Measurements from ENCODE around the gene EIF4EBP2.

DNA sequence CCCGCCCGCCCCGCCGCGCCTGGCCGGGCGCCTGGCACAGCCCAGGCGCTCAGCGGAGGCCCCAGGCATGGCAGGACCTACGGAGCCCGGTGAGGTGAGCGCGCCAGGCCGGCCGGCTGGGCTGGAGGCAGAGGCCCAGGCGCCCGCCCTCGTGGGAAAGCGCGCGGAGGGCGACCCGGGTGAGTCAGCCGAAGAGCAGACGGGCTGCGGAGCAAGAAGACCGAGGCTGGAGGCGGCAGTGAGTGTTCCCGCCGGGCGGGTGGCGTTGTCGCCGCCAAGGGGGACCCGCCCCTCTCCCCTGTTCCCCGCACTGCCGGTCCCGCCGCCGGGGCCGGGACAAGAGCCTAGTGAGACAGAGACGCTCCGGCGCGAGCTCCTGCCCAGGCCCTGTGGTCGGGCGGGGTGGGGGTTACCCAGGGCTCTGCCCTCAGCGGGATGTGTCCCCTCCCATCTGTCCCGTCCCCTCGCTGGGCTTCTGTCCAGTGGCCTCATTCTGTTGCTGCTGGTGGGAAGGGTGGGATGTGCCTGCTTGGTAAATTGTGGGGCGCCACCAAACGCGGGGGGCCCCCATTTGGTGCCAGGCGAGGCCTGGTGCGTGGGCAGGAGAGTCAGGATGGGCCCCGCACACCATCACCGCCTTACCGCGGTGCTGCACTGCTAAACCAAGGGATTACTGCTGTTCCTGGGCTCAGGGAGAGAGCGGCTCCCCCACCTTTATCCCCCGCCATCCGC, 54.5 kb downstream of the EIF4EBP2 start:
- TF ChIP-seq EGR1 (IDR thresholded peaks at IDR 0.05; ENCODE audit: low read depth in 2 of 2): no peak
- no peak for TF ChIP-seq JUND (IDR thresholded peaks at IDR 0.05)
- TF ChIP-seq, protein P1, sequence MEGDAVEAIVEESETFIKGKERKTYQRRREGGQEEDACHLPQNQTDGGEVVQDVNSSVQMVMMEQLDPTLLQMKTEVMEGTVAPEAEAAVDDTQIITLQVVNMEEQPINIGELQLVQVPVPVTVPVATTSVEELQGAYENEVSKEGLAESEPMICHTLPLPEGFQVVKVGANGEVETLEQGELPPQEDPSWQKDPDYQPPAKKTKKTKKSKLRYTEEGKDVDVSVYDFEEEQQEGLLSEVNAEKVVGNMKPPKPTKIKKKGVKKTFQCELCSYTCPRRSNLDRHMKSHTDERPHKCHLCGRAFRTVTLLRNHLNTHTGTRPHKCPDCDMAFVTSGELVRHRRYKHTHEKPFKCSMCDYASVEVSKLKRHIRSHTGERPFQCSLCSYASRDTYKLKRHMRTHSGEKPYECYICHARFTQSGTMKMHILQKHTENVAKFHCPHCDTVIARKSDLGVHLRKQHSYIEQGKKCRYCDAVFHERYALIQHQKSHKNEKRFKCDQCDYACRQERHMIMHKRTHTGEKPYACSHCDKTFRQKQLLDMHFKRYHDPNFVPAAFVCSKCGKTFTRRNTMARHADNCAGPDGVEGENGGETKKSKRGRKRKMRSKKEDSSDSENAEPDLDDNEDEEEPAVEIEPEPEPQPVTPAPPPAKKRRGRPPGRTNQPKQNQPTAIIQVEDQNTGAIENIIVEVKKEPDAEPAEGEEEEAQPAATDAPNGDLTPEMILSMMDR (IDR thresholded peaks at IDR 0.05; ENCODE audit: low read depth, low read length, missing input control): no peak
- TF ChIP-seq RAD21 (IDR thresholded peaks at IDR 0.05): no peak
- TF ChIP-seq TAF1 (conservative IDR thresholded peaks at IDR 0.05): no peak
- TF ChIP-seq, protein P2, sequence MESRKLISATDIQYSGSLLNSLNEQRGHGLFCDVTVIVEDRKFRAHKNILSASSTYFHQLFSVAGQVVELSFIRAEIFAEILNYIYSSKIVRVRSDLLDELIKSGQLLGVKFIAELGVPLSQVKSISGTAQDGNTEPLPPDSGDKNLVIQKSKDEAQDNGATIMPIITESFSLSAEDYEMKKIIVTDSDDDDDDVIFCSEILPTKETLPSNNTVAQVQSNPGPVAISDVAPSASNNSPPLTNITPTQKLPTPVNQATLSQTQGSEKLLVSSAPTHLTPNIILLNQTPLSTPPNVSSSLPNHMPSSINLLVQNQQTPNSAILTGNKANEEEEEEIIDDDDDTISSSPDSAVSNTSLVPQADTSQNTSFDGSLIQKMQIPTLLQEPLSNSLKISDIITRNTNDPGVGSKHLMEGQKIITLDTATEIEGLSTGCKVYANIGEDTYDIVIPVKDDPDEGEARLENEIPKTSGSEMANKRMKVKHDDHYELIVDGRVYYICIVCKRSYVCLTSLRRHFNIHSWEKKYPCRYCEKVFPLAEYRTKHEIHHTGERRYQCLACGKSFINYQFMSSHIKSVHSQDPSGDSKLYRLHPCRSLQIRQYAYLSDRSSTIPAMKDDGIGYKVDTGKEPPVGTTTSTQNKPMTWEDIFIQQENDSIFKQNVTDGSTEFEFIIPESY (IDR thresholded peaks at IDR 0.05): no peak
- TF ChIP-seq YY1 (IDR thresholded peaks at IDR 0.05): no peak
- TF ChIP-seq, protein P3, sequence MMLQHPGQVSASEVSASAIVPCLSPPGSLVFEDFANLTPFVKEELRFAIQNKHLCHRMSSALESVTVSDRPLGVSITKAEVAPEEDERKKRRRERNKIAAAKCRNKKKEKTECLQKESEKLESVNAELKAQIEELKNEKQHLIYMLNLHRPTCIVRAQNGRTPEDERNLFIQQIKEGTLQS (IDR thresholded peaks at IDR 0.05): no peak
- no peak for TF ChIP-seq SP1 (IDR thresholded peaks at IDR 0.05)
- no peak for TF ChIP-seq RXRA (IDR thresholded peaks at IDR 0.05)
- TF ChIP-seq FOXA1 (IDR thresholded peaks at IDR 0.05): no peak
